Activated CD4-positive, alpha-beta T cell treated with anti-CD3 and anti-CD28 coated beads for 36 hours (primary cell): ENCODE measurements around the gene HSPB1. TPM values are rescaled to one million over a fixed set of nuclear protein-coding genes. Genes with fewer than 3 reads are reported as not detected.

Experiments used
- ATAC-seq: fragments of 200-7000 bp; cut with Tn5 transposase; one replicate; pipeline ENCODE4 v1.10.0; 2021; ENCODE audit warnings: mild to moderate bottlenecking, moderate library complexity
- CTCF ChIA-PET: fragments of 350-600 bp; sonication (Branson Sonifier 250); formaldehyde crosslinking; loops from one replicate; lab custom pipeline; 2021; ENCODE audit warnings: antibody characterized with exemption; lab: Charles Lee
- POLR2A ChIA-PET: fragments of 350-600 bp; sonication (Branson Sonifier 250); formaldehyde crosslinking; loops from one replicate; lab custom pipeline; 2021; ENCODE audit warnings: antibody characterized with exemption, inconsistent platforms; lab: Charles Lee
- DNase-seq: peaks from one replicate; pipeline ENCODE4 v3.0.0-alpha.2; 2020
- H3K27ac Mint-ChIP-seq: one replicate; pipeline ENCODE4 v1.8.0; 2021; ENCODE audit warnings: mixed read lengths
- H3K27me3 Mint-ChIP-seq: one replicate; pipeline ENCODE4 v1.8.0; 2021; ENCODE audit warnings: mixed read lengths
- H3K36me3 Mint-ChIP-seq: one replicate; pipeline ENCODE4 v1.8.0; 2021; ENCODE audit warnings: low read depth, mixed read lengths
- H3K4me1 Mint-ChIP-seq: one replicate; pipeline ENCODE4 v1.8.0; 2021; ENCODE audit warnings: mixed read lengths
- H3K4me3 Mint-ChIP-seq: one replicate; pipeline ENCODE4 v1.8.0; 2021; ENCODE audit warnings: mild to moderate bottlenecking, moderate library complexity, mixed read lengths
- H3K9me3 Mint-ChIP-seq: one replicate; pipeline ENCODE4 v1.8.0; 2021; ENCODE audit warnings: low read depth, mixed read lengths
- intact Hi-C, 2 experiments: fragments of 100-400 bp; cut with DNase I in 1 of 2; cut with micrococcal nuclease in 1 of 2; formaldehyde crosslinking; loops; one replicate each; pipeline versions ENCODE4 v1.14.2 to v1.15.1; 2022 to 2024; cut with DNase I, micrococcal nuclease
- total RNA-seq, 2 experiments: library from RNA; stranded (reverse); gene quantifications; one replicate each; pipeline ENCODE4 v1.2.3, GENCODE V29; 2021

The HSPB1 gene
- total RNA-seq: 100 to 1,000 TPM in 1 of 2 experiments, 10 to 100 TPM in 1; 71.1 to 127 TPM

DNA sequence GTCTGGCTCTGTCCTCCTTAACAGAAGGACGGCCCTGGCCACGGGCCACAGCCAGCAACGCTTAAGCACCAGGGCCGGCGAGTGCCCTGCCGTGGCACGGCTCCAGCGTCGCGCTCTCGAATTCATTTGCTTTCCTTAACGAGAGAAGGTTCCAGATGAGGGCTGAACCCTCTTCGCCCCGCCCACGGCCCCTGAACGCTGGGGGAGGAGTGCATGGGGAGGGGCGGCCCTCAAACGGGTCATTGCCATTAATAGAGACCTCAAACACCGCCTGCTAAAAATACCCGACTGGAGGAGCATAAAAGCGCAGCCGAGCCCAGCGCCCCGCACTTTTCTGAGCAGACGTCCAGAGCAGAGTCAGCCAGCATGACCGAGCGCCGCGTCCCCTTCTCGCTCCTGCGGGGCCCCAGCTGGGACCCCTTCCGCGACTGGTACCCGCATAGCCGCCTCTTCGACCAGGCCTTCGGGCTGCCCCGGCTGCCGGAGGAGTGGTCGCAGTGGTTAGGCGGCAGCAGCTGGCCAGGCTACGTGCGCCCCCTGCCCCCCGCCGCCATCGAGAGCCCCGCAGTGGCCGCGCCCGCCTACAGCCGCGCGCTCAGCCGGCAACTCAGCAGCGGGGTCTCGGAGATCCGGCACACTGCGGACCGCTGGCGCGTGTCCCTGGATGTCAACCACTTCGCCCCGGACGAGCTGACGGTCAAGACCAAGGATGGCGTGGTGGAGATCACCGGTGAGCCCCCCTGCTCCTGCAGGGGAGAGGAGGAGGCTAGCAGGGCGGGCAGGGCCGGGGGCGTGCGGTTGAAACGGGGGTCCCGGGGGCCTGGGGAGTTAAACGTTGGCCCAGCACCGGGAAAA lies at the start of gene HSPB1:
Gene HSPB1, plus strand, starts transcription at position 327 of the 855 bp plus-strand sequence. Its CDS starts 40 bp downstream, at position 367.
- intact Hi-C loops: loop anchor here in 1 of 2 experiments (1.0 kb wide), 3 partner anchors 11 to 16 kb away; no protein-coding TSS in a partner anchor
- POLR2A ChIA-PET: no interaction called here
- peak; percentile 77 for DNase-seq
- CTCF ChIA-PET: interaction anchor here (0.6 to 3.4 kb wide), 9 partner anchors 11 to 125 kb away, joined by 3 to 24 read pairs (median 3); no protein-coding TSS in a partner anchor
- peaks cover 4% of the 10 kb centered on the region for H3K36me3 Mint-ChIP-seq
- peak within 1 kb of the TSS; percentile 81 for H3K4me3 Mint-ChIP-seq
- H3K27ac Mint-ChIP-seq: peak within 1 kb of the TSS; percentile 93
- peaks cover 14% of the 10 kb centered on the region for H3K4me1 Mint-ChIP-seq
- H3K9me3 Mint-ChIP-seq: no peaks in the 10 kb centered on the region
- ATAC-seq: peak; percentile 40
- no peaks in the 10 kb centered on the region for H3K27me3 Mint-ChIP-seq

DNA sequence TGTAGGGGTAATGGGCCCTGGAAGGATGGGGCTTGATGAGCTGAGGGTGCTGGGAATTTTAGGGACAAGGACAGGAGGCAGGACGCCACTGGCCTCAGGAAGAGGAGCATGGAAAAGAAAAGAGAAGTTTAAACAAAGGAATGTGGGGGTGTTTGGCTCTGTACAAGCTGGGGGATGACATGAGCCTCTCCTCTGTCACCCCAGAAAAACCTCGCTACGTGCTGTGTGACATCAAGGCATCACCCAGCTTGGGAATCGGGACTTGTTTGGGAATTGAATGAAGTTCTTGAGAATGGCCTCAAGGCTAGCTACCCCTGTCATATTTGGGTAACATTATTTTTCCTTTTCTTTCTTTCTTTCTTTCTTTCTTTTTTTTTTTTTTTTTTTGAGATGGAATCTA lies 47.7 kb upstream of the HSPB1 start:
- H3K4me1 Mint-ChIP-seq: no peaks in the 10 kb centered on the region
- intact Hi-C loops: no loop called here
- H3K36me3 Mint-ChIP-seq: no peaks in the 10 kb centered on the region
- POLR2A ChIA-PET: no interaction called here
- ATAC-seq (no peak), DNase-seq (no peak)
- H3K27me3 Mint-ChIP-seq: peaks cover 14% of the 10 kb centered on the region
- no peak overlapping the region for H3K4me3 Mint-ChIP-seq
- CTCF ChIA-PET: interaction anchor here (0.8 to 1.6 kb wide), 4 partner anchors 8 to 77 kb away, joined by 3 to 6 read pairs (median 5); no protein-coding TSS in a partner anchor
- no peak overlapping the region for H3K27ac Mint-ChIP-seq
- no peaks in the 10 kb centered on the region for H3K9me3 Mint-ChIP-seq

DNA sequence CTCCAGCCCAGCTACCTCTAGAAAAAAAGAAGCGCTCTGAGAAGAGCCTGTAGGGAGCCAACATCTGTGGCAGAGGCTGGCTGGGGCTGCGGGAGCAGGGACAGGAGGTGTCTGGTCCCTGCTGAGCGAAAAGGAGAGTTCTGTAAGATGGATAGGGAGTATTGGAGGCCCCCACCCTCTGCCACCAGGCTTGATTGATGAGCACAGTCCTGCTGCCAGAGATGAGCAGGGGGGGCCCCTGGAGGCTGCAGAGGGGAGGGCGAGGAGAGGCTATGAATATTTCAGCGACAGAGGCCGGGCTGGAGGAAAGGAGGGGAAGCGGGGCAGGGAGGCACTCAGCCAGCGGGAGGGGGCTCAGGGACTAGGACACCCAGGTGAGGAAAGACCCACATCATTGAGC lies 44.5 kb upstream of the HSPB1 start:
- Mint-ChIP-seq H3K27ac (no peak overlapping the region), H3K27me3 (peaks cover 22% of the 10 kb centered on the region), H3K9me3 (no peaks in the 10 kb centered on the region), H3K36me3 (no peaks in the 10 kb centered on the region), H3K4me3 (no peak overlapping the region), H3K4me1 (no peaks in the 10 kb centered on the region)
- ChIA-PET POLR2A (no interaction called here), CTCF (no interaction called here)
- ATAC-seq (no peak), DNase-seq (peak; percentile 20)
- intact Hi-C loops: no loop called here

DNA sequence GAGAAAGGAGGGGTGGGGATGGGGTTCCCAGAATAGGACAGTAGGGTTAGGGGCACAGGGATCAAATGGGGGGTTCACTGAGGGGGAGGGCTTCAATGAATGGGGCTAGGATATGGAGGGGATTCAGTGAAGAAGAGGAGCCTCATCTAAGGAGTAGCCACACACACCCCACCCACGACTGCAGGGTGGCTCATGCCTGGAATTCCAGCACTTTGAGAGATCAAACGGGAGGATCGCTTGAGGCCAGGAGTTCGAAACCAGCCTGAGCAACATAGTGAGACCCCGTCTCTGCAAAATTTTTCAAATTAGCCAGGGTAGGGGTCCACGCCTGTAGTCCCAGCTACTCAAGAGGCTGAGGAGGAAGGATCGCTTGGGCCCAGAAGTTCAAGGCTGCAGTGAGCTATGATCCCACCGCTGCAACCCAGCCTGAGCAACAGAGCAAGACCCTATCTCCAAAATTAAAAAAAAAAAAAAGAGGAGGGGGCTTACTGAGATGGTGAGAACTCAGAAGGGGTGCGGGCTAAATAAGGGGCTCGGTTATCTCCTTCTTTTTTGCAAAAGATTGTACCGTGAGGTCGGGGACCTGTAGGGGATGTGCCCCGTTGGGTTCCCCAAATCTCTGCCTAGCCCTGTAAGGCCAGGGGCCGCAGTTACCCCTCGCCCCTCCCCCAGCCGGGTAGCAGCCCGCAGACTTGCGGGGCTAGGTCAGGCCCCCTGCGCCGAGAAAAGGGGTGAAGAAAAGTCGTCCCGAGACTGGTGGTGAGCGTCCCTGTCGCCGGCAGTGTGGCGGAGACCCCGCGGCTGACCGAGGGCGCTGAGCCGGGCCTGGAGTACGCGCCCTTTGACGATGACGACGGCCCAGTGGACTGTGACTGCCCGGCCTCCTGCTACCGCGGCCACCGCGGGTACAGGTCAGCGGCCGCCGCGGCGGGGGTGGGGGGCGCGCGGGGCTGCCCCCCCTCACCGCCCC lies 43.1 kb upstream of the HSPB1 start:
- POLR2A ChIA-PET: no interaction called here
- Mint-ChIP-seq H3K4me3 (no peak overlapping the region), H3K27me3 (peaks cover 26% of the 10 kb centered on the region), H3K9me3 (no peaks in the 10 kb centered on the region), H3K36me3 (no peaks in the 10 kb centered on the region), H3K27ac (no peak overlapping the region), H3K4me1 (no peaks in the 10 kb centered on the region)
- intact Hi-C loops: loop anchor here (1.0 to 2.0 kb wide), 2 partner anchors 23 to 24 kb away; no protein-coding TSS in a partner anchor
- ATAC-seq (no peak), DNase-seq (no peak)
- CTCF ChIA-PET: interaction anchor here (0.6 kb wide), 1 partner anchor 243 kb away, joined by 3 read pairs; no protein-coding TSS in a partner anchor

DNA sequence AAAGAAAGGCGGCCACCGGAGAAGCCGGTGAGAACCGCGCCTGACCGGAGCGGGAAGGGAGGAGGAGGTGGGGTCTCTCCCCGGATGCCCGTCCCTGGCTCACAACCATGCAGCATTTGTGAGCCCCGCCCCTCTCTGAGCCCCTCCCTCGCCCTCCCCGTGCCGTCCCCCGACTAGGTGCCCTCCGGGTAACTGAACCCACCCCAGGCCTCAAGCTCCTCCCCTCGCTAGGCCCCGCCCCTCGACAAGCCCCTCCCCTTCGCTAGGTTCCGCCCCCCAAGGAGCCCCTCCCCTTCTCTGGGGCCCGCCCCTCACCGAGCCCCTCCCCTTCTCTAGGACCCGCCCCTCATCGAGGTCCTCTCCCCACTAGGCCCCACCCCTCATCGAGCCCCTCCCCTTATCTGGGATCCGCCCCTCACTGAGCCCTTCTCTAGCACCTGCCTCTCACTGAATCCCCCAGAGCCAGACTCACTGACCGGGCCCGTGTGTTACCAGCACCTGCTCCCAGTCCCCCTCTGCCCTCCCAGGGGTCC lies 42.2 kb upstream of the HSPB1 start:
- ChIA-PET POLR2A (no interaction called here), CTCF (no interaction called here)
- DNase-seq (peak; percentile 78), ATAC-seq (peak; percentile 79)
- Mint-ChIP-seq H3K4me3 (no peak overlapping the region), H3K36me3 (no peaks in the 10 kb centered on the region), H3K27me3 (peaks cover 28% of the 10 kb centered on the region), H3K9me3 (no peaks in the 10 kb centered on the region), H3K27ac (no peak overlapping the region), H3K4me1 (no peaks in the 10 kb centered on the region)
- intact Hi-C loops: loop anchor here (1.0 to 2.0 kb wide), 2 partner anchors 23 to 25 kb away; no protein-coding TSS in a partner anchor

DNA sequence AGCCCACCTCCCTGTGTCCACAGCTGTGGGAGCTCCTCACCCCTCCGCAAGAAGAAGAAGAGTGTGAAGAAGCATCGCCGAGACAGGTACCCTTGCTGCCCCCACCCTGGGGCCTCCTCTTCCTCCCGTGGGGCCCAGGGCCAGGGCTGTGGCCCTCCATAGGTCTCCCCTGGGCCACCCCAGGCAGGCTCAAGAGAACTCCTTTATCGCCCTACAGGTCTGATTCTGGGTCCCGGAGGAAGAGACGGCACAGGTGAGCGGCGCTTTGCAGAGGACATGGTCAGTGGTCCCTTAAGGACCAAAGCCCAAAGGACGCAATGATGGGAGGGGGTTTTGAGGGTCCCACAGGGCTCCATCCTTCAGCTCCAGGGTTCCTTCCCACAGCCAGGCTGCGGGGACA lies 41.1 kb upstream of the HSPB1 start:
- Mint-ChIP-seq H3K9me3 (no peaks in the 10 kb centered on the region), H3K27ac (no peak overlapping the region), H3K27me3 (peaks cover 30% of the 10 kb centered on the region), H3K4me3 (no peak overlapping the region), H3K36me3 (no peaks in the 10 kb centered on the region), H3K4me1 (no peaks in the 10 kb centered on the region)
- POLR2A ChIA-PET: no interaction called here
- intact Hi-C loops: loop anchor here in 1 of 2 experiments (2.0 kb wide), 1 partner anchor 21 kb away; no protein-coding TSS in a partner anchor
- CTCF ChIA-PET: interaction anchor here (0.6 to 4.0 kb wide), 3 partner anchors 8 to 84 kb away, joined by 3 to 32 read pairs (median 6); no protein-coding TSS in a partner anchor
- ATAC-seq (no peak), DNase-seq (no peak)

DNA sequence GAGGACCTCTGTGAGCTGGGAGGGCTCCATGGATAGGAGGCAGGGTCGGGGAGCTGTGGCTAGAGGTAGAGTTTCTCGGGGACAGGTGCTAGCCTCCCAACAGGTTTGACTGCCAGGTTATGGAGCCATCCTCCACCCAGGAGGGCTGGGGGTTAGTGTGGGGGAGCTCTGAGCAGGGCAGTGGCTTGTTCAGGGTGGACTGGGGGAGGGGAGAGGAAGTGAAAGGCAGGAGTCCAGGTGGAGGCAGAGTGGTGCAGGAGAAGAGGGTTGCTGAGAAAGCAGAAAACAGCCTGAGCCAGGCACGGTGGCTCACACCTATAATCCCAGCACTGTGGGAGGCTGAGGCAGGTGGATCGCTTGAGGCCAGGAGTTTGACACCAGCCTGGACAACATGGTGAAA lies 40.5 kb upstream of the HSPB1 start:
- Mint-ChIP-seq H3K4me3 (no peak overlapping the region), H3K9me3 (no peaks in the 10 kb centered on the region), H3K27ac (no peak overlapping the region), H3K4me1 (no peaks in the 10 kb centered on the region), H3K36me3 (no peaks in the 10 kb centered on the region), H3K27me3 (peaks cover 29% of the 10 kb centered on the region)
- DNase-seq (no peak), ATAC-seq (no peak)
- POLR2A ChIA-PET: no interaction called here
- intact Hi-C loops: loop anchor here in 1 of 2 experiments (2.0 kb wide), 1 partner anchor 21 kb away; no protein-coding TSS in a partner anchor
- CTCF ChIA-PET: interaction anchor here (0.9 to 4.0 kb wide), 4 partner anchors 8 to 84 kb away, joined by 3 to 32 read pairs (median 10); no protein-coding TSS in a partner anchor

DNA sequence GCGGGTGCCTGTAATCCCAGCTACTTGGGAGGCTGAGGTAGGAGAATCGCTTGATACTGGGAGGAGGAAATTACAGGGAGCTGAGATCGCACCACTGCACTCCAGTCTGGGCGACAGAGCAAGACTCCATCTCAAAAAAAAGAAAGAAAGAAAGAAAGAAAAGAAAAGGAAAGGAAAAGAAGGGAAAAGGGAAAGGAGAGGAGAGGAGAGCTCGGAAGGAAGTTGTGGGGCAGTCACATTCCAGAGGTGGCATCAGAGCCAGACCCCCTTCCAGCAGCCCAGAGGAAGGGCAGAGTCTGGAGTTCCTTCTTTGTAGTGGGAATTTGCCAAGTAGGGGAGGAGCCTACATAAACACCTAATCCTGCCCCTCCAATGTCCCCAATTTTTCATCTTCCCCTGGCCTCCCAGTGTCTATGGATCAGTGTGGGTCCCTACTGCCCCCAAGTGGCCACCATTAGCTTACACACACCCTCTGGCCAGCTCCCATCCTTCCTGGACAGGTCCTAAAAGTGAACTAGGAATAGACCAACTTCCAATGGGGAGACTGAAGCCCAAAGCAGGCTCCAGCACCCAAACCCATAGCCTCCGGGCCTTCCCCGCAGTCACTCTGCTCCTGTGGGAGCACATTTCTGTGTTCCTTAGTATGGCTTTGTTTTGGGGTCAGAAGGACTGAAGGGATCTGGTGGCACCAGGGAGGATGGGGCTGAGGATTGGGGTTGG lies 39.6 kb upstream of the HSPB1 start:
- Mint-ChIP-seq H3K27me3 (peaks cover 28% of the 10 kb centered on the region), H3K27ac (no peak overlapping the region), H3K9me3 (no peaks in the 10 kb centered on the region), H3K4me1 (peaks cover under 1% of the 10 kb centered on the region), H3K36me3 (no peaks in the 10 kb centered on the region), H3K4me3 (no peak overlapping the region)
- peak; percentile 47 for ATAC-seq
- intact Hi-C loops: loop anchor here (1.0 kb wide), 2 partner anchors 51 to 85 kb away; no protein-coding TSS in a partner anchor
- CTCF ChIA-PET: interaction anchor here (0.6 to 4.0 kb wide), 17 partner anchors 8 to 447 kb away, joined by 3 to 32 read pairs (median 4); no protein-coding TSS in a partner anchor
- peak; percentile 69 for DNase-seq
- POLR2A ChIA-PET: no interaction called here

DNA sequence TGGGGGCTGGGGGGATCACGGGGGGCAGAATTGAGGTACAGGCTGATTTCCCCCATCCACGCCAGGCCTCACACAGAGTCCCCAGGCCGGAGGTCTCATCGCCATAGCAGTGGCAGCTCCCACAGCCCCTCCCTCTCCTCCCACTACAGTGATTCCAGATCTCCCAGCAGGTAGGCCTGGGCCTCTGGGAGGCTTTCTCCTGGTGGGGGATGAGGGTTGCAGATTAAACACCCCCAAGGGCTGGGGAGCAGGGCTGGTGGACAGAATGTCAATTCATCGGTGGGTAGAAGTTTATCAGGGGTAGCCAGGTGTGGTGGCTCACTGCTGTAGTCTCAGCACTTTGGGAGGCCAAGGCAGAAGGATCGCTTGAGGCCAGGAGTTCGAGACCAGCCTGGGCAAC lies 37.2 kb upstream of the HSPB1 start:
- H3K27me3 Mint-ChIP-seq: peaks cover 29% of the 10 kb centered on the region
- peaks cover 4% of the 10 kb centered on the region for H3K4me1 Mint-ChIP-seq
- ChIA-PET POLR2A (no interaction called here), CTCF (interaction anchor here (1.2 to 4.0 kb wide), 2 partner anchors 49 to 88 kb away, joined by 6 to 32 read pairs; no protein-coding TSS in a partner anchor)
- no peak overlapping the region for H3K27ac Mint-ChIP-seq
- DNase-seq: no peak
- no peaks in the 10 kb centered on the region for H3K9me3 Mint-ChIP-seq
- intact Hi-C loops: no loop called here
- ATAC-seq: no peak
- no peak overlapping the region for H3K4me3 Mint-ChIP-seq
- no peaks in the 10 kb centered on the region for H3K36me3 Mint-ChIP-seq
